ENCODE data around the gene ALDH3B2. TPM values are rescaled to one million over a fixed set of nuclear protein-coding genes. Genes with fewer than 3 reads are reported as not detected.
A peak's percentile ranks its signal among the peaks of the same experiment; 100 is the strongest.

The ALDH3B2 gene
- total RNA-seq, 1 experiment from 2014 or later: not detected

DNA sequence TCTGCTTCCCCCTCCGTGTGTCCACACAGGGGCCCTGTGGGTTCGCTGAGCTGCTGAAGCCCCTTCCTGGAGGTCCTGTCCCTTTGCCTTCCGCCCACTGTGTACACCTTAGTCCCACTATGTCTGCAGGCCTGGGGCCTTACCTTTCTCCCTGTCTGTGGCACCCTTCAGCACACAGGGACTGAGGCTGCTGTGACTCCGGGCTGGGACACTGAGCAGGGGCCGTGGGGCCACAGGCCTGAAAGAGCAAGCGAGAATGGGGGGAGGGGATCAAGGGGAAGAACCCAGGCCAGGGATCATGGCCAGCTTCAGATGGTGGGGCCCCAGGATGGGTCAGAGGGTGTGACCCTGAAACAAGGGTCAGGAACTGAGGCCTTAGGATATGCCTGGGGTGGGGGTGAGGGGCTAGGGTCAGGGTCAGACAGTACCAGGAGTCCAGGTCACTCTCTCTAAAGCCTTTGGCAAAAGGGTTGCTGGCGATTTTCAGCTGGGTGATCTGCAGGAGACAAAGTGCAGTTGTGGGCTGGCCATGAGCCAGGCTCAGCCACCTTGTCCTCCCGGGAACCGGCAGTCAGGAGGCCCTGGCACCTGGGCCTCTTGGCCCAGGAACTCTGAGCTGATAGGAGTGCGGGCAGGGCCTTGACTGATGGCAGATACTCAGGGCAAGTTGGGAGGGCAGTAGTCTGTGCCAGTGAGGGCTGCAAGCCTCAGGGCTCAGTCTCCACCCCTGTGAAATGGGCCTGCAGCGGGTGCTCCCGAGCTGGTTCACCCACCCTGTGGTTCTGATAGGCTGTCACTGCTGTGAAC, 42.0 kb downstream of the ALDH3B2 start:
- Histone ChIP-seq H3K79me2 (ENCODE audit: insufficient read depth, low read length) (no peaks in the 10 kb centered on the region), H4K8ac (replicated peaks; ENCODE audit: insufficient read length, low read depth, low read length) (no peak overlapping the region), H3K4ac (ENCODE audit: low read depth, low read length) (no peak overlapping the region), H4K91ac (ENCODE audit: insufficient read length, low read depth, low read length) (no peak overlapping the region), H3K4me1 (ENCODE audit: insufficient read depth, low read length) (no peaks in the 10 kb centered on the region; the same call in 1 of the 2 replicates), H2AFZ (ENCODE audit: low read length) (no peak overlapping the region), H3K18ac (ENCODE audit: insufficient read length, low read depth, low read length) (no peak overlapping the region), H2BK15ac (ENCODE audit: low read depth, low read length) (no peak overlapping the region), H4K20me1 (ENCODE audit: control insufficient read depth, insufficient read depth, insufficient read length) (no peaks in the 10 kb centered on the region), H4K5ac (ENCODE audit: insufficient read length, low read depth, low read length) (no peak overlapping the region), H2BK20ac (ENCODE audit: low read depth, low read length, poor library complexity, severe bottlenecking) (no peak overlapping the region), H2BK5ac (ENCODE audit: insufficient read length, low read length) (no peak overlapping the region), H2AK5ac (ENCODE audit: insufficient read length, low read length) (no peak overlapping the region), H3K4me2 (ENCODE audit: insufficient read depth, insufficient read length, low read length) (no peak overlapping the region), H3K79me1 (ENCODE audit: insufficient read depth, low read depth, low read length, poor library complexity, severe bottlenecking) (no peaks in the 10 kb centered on the region), H3K27me3 (ENCODE audit: insufficient read depth, low read length) (no peaks in the 10 kb centered on the region), H3K23me2 (ENCODE audit: insufficient read length, low read depth, low read length, poor library complexity, severe bottlenecking) (no peaks in the 10 kb centered on the region), H3K56ac (ENCODE audit: insufficient read length, low read depth, low read length) (no peak overlapping the region), H2BK120ac (ENCODE audit: low read depth, low read length, poor library complexity, severe bottlenecking) (no peak overlapping the region), H3K23ac (ENCODE audit: insufficient read length, low read depth, low read length) (no peak overlapping the region), H3K9ac (ENCODE audit: extremely low read depth, insufficient read length, low read length) (no peak overlapping the region), H2BK12ac (ENCODE audit: insufficient read length, low read depth, low read length) (no peak overlapping the region), H3T11ph (ENCODE audit: low read length) (no peak overlapping the region), H3K27ac (ENCODE audit: insufficient read length, low read depth, low read length) (no peak overlapping the region), H3K9me3 (ENCODE audit: control insufficient read depth, low read depth, low read length) (no peaks in the 10 kb centered on the region), H3K14ac (ENCODE audit: insufficient read depth, low read length) (no peak overlapping the region)
- H3K27ac Mint-ChIP-seq: no peak overlapping the region
- H3K36me3 Mint-ChIP-seq (ENCODE audit: insufficient read depth in 1 of 3, low read depth in 3 of 3): peaks cover under 1 to 3% (median under 1%) of the 10 kb centered on the region in 3 experiments; a peak in 3 of 7 replicates
- peaks cover 0 to 3% of the 10 kb centered on the region in 2 experiments; a peak in 2 of 5 replicates for H3K9me3 Mint-ChIP-seq
- peaks cover 20 to 30% of the 10 kb centered on the region in 2 experiments for H3K4me1 Mint-ChIP-seq
- peak overlapping the region in 1 of 2 experiments; percentile 59; a peak in 2 of 5 replicates for H3K4me3 Mint-ChIP-seq
- peak; percentile 31 for DNase-seq
- TF ChIP-seq CTCF (conservative IDR thresholded peaks at IDR 0.05): no peak
- H3K27me3 Mint-ChIP-seq (ENCODE audit: low read depth): peaks cover 21% of the 10 kb centered on the region
- no CpG with 5 or more reads among the region's 12 CpGs for WGBS (ENCODE audit: extremely low coverage, insufficient read length, low lambda C conversion rate)
